GM12878 (cell line): ENCODE data around the gene NFKB2. TPM values are rescaled to one million over a fixed set of nuclear protein-coding genes. Genes with fewer than 3 reads are reported as not detected.

Experiments
- ATAC-seq: fragments of 200-7000 bp; cut with Tn5 transposase; 3 replicates; pipeline ENCODE4 v1.9.1; 2020; ENCODE audit warnings: mild to moderate bottlenecking, moderate library complexity
- BruUV-seq: library from RNA; stranded (reverse); fragments of 400-500 nt; replicated peaks from 2 replicates; lab custom pipeline; 2021; lab: Mats Ljungman, UMichigan
- CTCF ChIA-PET: fragments of 300-600 bp; sonication (Branson Sonifier 250); formaldehyde crosslinking; extraction: SDS; loops from one replicate; lab custom pipeline; 2021; ENCODE audit warnings: inconsistent platforms; lab: Yijun Ruan, JAX
- POLR2A ChIA-PET: fragments of 350-600 bp; formaldehyde crosslinking; extraction: SDS; loops from one replicate; lab custom pipeline; 2021; ENCODE audit warnings: inconsistent platforms; lab: Charles Lee
- RAD21 ChIA-PET: fragments of 300-600 bp; sonication (Branson Sonifier 250); formaldehyde crosslinking; loops from one replicate; lab custom pipeline; 2023; ENCODE audit warnings: antibody characterized with exemption; ENCODE audit not compliant: unreplicated experiment; lab: Charles Lee
- SMC1A ChIA-PET: fragments of 300-600 bp; sonication (Branson Sonifier 250); formaldehyde crosslinking; loops from one replicate; lab custom pipeline; 2023; ENCODE audit not compliant: unreplicated experiment, uncharacterized antibody; lab: Charles Lee
- DNase-seq: peaks from one replicate; pipeline ENCODE4 v3.0.0-alpha.2; 2011; ENCODE audit warnings: low read depth, low spot score
- FAIRE-seq: peaks from 3 replicates; lab custom pipeline; 2011; peaks lifted over from hg19 to GRCh38; lab: Jason Lieb, UNC
- H2AFZ ChIP-seq: 2 replicates; pipeline ENCODE4 v1.6.0; 2011; ENCODE audit warnings: low read depth, low read length, control low read depth; ENCODE audit not compliant: control insufficient read depth
- H3K27ac ChIP-seq: 2 replicates; pipeline ENCODE4 v1.5.1; 2011; ENCODE audit warnings: control low read depth; ENCODE audit not compliant: control insufficient read depth, insufficient read depth
- H3K27me3 ChIP-seq, 2 experiments: replicated peaks in 1 of 2; 2 replicates each; pipeline versions ENCODE4 v1.6.0 to v1.6.1; 2011; ENCODE audit warnings: low read length in 1 of 2; ENCODE audit not compliant: control insufficient read depth in 2 of 2, insufficient read depth in 2 of 2
- H3K36me3 ChIP-seq, 2 experiments: 2 replicates each; pipeline ENCODE4 v1.5.1; 2011; ENCODE audit warnings: low read length in 1 of 2; ENCODE audit not compliant: control insufficient read depth in 2 of 2, insufficient read depth in 2 of 2
- H3K4me1 ChIP-seq: 2 replicates; pipeline ENCODE4 v1.6.1; 2011; ENCODE audit warnings: mild to moderate bottlenecking, low read length, moderate library complexity, mixed read lengths; ENCODE audit not compliant: control insufficient read depth, insufficient read depth
- H3K4me2 ChIP-seq: 2 replicates; pipeline ENCODE4 v1.6.0; 2011; ENCODE audit warnings: control low read depth; ENCODE audit not compliant: control insufficient read depth, insufficient read depth
- H3K4me3 ChIP-seq: fragments of 200-600 bp; sonication (generic); 2 replicates; pipeline ENCODE4 v1.5.1; 2016
- H3K79me2 ChIP-seq: 2 replicates; pipeline ENCODE4 v1.6.0; 2011; ENCODE audit warnings: low read length; ENCODE audit not compliant: control insufficient read depth, insufficient read depth
- H3K9ac ChIP-seq: 2 replicates; pipeline ENCODE4 v1.8.0; 2011; ENCODE audit warnings: low read length, control low read depth, mixed read lengths; ENCODE audit not compliant: control insufficient read depth, insufficient read depth
- H3K9me3 ChIP-seq: replicated peaks from 3 replicates; pipeline ENCODE4 v1.5.1; 2011; ENCODE audit warnings: mild to moderate bottlenecking, low read length; ENCODE audit not compliant: control insufficient read depth, insufficient read depth
- H4K20me1 ChIP-seq: 2 replicates; pipeline ENCODE4 v1.6.0; 2011; ENCODE audit not compliant: control insufficient read depth, insufficient read depth
- FOS ChIP-seq: IDR thresholded peaks from 3 replicates; pipeline ENCODE4 v1.6.1; 2011; ENCODE audit warnings: borderline replicate concordance; ENCODE audit not compliant: insufficient read length; ENCODE audit errors: extremely low read depth
- POLR2A ChIP-seq: IDR thresholded peaks from 2 replicates; pipeline ENCODE4 v1.6.1; 2011; ENCODE audit warnings: low read depth, mild to moderate bottlenecking, low read length
- POLR2AphosphoS5 ChIP-seq: IDR thresholded peaks from 2 replicates; pipeline ENCODE4 v1.6.1; 2011; ENCODE audit warnings: mild to moderate bottlenecking, low read length, inconsistent platforms
- YY1 ChIP-seq: IDR thresholded peaks from 2 replicates; pipeline ENCODE4 v1.6.1; 2011; ENCODE audit warnings: low read depth, mild to moderate bottlenecking, low read length
- WGBS: methylation state at CpG from one replicate; pipeline ENCODE4 v1.1.6; 2016; ENCODE audit warnings: low lambda C conversion rate; ENCODE audit not compliant: insufficient replicate concordance, insufficient coverage; ENCODE audit errors: missing lambda C conversion rate; 5-methylcytosine and 5-hydroxymethylcytosine counted together
- in situ Hi-C: fragments of 300-500 bp; cut with MboI; formaldehyde crosslinking; loops from 9 replicates; pipeline ENCODE4 v1.14.3; 2018; ENCODE audit warnings: mixed read lengths
- intact Hi-C: fragments of 100-400 bp; cut with micrococcal nuclease; formaldehyde crosslinking; loops from one replicate; pipeline ENCODE4 v1.14.2; 2022; ENCODE audit not compliant: unreplicated experiment
- polyA plus RNA-seq, 11 experiments: library from polyadenylated mRNA; depleted of rRNA in 4 of 11; unstranded in 6 of 11; stranded (reverse) in 5 of 11; fragments of >200 nt; fragmentation: Nextera tagmentation in 4 of 11; fragmentation: Illumina TruSeq in 1 of 11; extraction: Ambion mirVana in 4 of 11; extraction: Trizol in 1 of 11; gene quantifications; 1 replicate in 1 of 11; 2 replicates in 10 of 11; pipeline versions ENCODE4 v1.2.1 to v1.2.3, GENCODE V29; 2011 to 2016; ENCODE audit warnings: inconsistent platforms in 2 of 11, missing spikeins in 2 of 11, low read depth in 1 of 11
- total RNA-seq, 4 experiments: library from RNA; depleted of rRNA in 3 of 4; stranded (reverse); fragments of >200 nt in 3 of 4; fragmentation: Illumina TruSeq in 1 of 4; extraction: Trizol in 1 of 4; gene quantifications; 2 replicates each; pipeline versions ENCODE4 v1.2.1 to v1.2.3, GENCODE V29; 2013 to 2021

Gene NFKB2
- total and polyA plus RNA-seq, 10 of the 15 experiments (the other 5 are each of a cell fraction or from before 2014, with no cell fraction given) = 0.56 to 144 (median 49.4) TPM

- Histone ChIP-seq H2AFZ (no peak overlapping the region), H3K4me1 (peaks cover 20% of the 10 kb centered on the region), H3K4me3 (peak overlapping the region; percentile 47; the same call in 1 of the 2 replicates), H3K79me2 (peaks cover 48% of the 10 kb centered on the region), H3K9me3 (no peaks in the 10 kb centered on the region; the same call in 2 of the 3 replicates), H4K20me1 (peaks cover 4% of the 10 kb centered on the region; the same call in 1 of the 2 replicates), H3K27me3 (no peaks in the 10 kb centered on the region), H3K27ac (no peak overlapping the region; the same call in 1 of the 2 replicates), H3K9ac (no peak overlapping the region), H3K36me3 (peaks cover 20 to 41% of the 10 kb centered on the region in 2 experiments), H3K4me2 (peak overlapping the region; percentile 90)
- FAIRE-seq = no peak
- ChIA-PET CTCF (interaction anchor here (1.2 to 12.1 kb wide), 15 partner anchors 9 to 213 kb away, joined by 3 to 90 read pairs (median 7); partner anchors contain the start of genes C10orf95, CUEDC2 and FBXL15), POLR2A (interaction anchor here (0.9 to 1.1 kb wide), 3 partner anchors 13 to 52 kb away, joined by 3 to 6 read pairs (median 3); no protein-coding TSS in a partner anchor), SMC1A (interaction anchor here (0.5 to 3.5 kb wide), 5 partner anchors 17 to 183 kb away, joined by 3 to 15 read pairs (median 3); partner anchors contain the start of gene FBXL15), RAD21 (interaction anchor here (1.1 to 5.8 kb wide), 4 partner anchors 21 to 184 kb away, joined by 3 to 33 read pairs (median 6); partner anchors contain the start of gene FBXL15)
- no peak for DNase-seq
- peak; percentile 12; the same call in 1 of the 2 replicates for TF ChIP-seq POLR2A
- no peak for TF ChIP-seq YY1
- no TSS peak for BruUV-seq
- WGBS = 82% methylated on average over 17 of the region's 17 CpGs
- in situ Hi-C loops (no loop called here), intact Hi-C loops (no loop called here)
- ATAC-seq = no peak
These were observed 4.6 kb downstream of the NFKB2 start for GRCh38 chr10:102400076-102400475.

- in situ Hi-C loops = no loop called here
- Histone ChIP-seq H4K20me1 (peaks cover 4% of the 10 kb centered on the region; the same call in 1 of the 2 replicates), H3K27ac (no peak overlapping the region), H3K79me2 (peaks cover 43% of the 10 kb centered on the region), H3K4me1 (peaks cover 20% of the 10 kb centered on the region), H3K27me3 (no peaks in the 10 kb centered on the region), H2AFZ (no peak overlapping the region), H3K4me2 (no peak overlapping the region), H3K4me3 (no peak overlapping the region), H3K36me3 (peaks cover 20 to 41% of the 10 kb centered on the region in 2 experiments), H3K9ac (no peak overlapping the region), H3K9me3 (no peaks in the 10 kb centered on the region; the same call in 2 of the 3 replicates)
- CTCF ChIA-PET = interaction anchor here (1.2 to 12.1 kb wide), 7 partner anchors 10 to 213 kb away, joined by 3 to 90 read pairs (median 7); partner anchors contain the start of gene FBXL15
- POLR2A ChIA-PET = interaction anchor here (0.9 kb wide), 1 partner anchor 13 kb away, joined by 3 read pairs; no protein-coding TSS in a partner anchor
- 90% methylated on average over 16 of the region's 22 CpGs for WGBS
- intact Hi-C loops = no loop called here
- DNase-seq = no peak
- no peak for ATAC-seq
- SMC1A ChIA-PET = interaction anchor here (0.8 to 3.5 kb wide), 3 partner anchors 19 to 171 kb away, joined by 3 to 15 read pairs (median 4); partner anchors contain the start of gene FBXL15
- RAD21 ChIA-PET = interaction anchor here (2.8 to 5.8 kb wide), 2 partner anchors 20 to 170 kb away, joined by 10 to 33 read pairs; partner anchors contain the start of gene FBXL15
- BruUV-seq = no TSS peak
- no peak for TF ChIP-seq FOS
- TF ChIP-seq POLR2AphosphoS5 = peak; percentile 46
- no peak for FAIRE-seq
These were observed 5.3 kb downstream of the NFKB2 start for GRCh38 chr10:102400598-102401341.
